Amygdala (tissue), 56 donors: ENCODE data around the gene SMYD3.
"Not testable (repeated sequence)": the region's sequence is repeated elsewhere in the genome, so short reads cannot be mapped to it uniquely, and the experiment has no call there.

Source experiments
- DNase-seq, 56 donors: peaks; one replicate each; lab custom pipeline; 2025; lab: John Stamatoyannopoulos, UW

The SMYD3 gene

GRCh38 chr1:245835386-245835785 is 671.7 kb downstream of the SMYD3 start:
- peak in 1 of 56 donors; percentile 4 for DNase-seq

GRCh38 chr1:245834002-245834401 is 673.1 kb downstream of the SMYD3 start:
- no peak for DNase-seq

DNA sequence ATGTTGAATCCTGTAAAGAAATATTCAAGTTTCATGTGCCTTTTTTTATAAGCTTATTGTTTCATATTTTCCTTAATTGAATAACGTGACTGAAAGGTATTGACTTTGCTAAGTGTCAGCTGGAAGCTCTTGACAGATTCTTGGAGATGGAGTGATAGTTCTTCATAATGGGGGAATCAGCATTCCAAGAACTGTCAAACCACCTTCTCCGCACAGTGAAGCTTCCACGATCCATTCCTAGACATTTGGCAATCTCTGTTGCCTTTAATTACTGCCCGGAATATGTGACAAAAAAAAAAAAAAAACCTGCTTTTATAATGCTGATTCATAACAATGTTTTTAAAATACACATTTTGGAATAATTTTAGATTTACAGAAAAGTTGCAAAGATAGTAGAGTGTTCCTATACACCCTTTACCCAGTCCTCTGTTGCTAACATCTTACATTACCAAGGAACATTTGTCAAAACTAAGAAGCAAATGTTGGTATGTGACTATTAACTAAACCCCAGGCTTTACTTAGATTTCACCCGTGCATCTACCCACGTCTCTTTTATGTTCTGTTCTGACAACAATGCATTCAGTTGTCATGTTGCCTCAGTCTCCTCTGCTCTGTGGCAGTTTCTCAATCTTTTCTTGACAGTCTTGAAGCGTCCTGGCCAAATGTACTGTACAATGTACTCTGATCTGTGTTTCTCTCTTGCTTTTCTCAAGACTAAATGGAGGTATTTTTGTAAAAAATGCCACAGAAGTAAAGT is 674.1 kb downstream of the SMYD3 start:
- DNase-seq = no peak

GRCh38 chr1:245831518-245831917 is 675.6 kb downstream of the SMYD3 start:
- no peak for DNase-seq

DNA sequence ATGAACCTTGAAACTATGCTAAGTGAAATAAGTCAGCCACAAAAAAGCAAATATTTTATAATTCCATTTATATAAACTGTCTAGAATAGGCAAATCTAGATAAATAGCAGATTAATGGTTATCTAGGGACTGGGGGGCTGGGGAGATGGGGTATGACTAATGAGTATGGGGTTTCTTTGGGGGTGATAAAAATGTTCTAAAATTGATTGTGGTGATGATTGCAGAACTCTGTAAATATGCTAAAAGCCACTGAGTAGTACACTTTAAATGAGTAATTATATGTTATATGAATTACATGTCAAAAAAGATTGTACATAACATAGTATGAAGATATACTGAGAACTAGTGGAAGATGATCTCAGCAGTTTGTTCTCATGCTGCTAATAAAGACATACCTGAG is 677.3 kb downstream of the SMYD3 start:
- no peak for DNase-seq

DNA sequence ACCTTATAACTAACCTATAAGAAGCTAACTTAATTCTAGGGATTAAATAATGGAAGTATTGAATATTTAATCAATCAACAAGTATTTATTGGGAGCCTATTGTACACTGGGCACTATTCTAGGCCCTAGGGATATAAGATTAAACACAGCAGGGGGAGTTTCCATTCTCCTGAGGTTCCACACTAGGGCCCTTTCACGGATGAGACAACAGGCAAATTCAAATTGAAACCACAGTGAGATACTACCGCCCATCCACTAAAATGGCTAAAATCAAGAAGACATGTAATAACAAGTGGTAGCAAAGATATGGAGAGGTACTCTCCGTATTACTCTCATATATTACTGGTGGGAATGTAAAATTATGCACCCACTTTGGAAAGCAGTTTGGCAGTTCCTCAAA is 677.9 kb downstream of the SMYD3 start:
- DNase-seq = no peak

DNA sequence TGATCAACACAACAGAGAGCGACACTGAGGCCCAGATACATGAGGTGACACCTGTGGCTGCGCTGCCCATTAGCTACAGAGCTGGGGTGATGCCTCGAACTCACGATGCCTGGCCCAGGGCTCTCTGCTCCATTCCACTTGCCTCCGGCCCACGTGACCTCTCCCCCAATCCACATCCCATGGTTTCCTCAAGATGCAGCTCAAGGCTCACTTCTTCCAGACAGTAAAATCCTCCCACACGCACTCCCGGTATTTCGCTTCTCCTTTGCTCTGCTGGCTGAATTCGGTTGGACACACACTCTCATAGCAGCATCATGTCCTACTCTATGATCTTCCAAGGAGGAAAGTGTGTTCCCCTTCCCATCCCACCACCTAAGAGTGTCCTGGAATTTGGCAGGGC is 679.8 kb downstream of the SMYD3 start:
- no peak for DNase-seq

DNA sequence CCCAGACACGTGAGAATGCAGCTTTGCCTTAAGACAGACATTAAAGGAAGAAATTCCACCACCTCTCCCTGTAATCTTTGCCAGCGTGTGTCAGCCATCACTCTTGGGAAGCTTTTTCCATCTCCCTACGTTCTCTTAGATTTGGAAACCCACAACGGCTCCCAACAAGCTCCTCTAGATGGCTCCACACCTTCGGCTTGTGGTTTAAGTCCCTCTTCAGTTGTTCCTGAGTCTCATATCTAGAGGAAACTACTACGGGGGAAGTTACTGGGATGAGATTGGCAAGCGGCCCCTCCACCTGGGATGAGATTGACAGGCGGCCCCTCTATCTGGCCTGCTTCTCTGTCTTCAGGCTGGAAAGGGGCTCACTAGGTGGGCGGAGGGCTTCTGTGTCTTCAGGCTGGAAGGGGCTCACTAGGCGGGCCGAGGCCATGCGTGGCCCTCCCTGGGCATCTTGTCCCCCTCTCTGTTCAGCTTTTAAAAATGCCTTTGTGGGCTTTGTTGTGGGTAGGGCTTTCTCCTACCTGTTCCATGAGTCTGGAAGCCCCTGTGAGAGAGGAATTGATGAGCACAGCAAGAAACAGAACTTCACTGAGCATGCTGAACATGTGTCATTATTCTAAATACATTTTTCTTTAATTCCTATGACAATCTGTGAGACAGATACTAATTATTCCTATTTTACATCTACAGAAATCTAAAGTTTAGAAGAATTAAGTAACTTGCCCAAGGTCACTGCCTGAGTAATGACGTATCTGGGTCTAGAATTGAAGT is 681.8 kb downstream of the SMYD3 start:
- no peak for DNase-seq

- DNase-seq = no peak
Observed at GRCh38 chr1:245823408-245824147, 683.5 kb downstream of the SMYD3 start.

GRCh38 chr1:245822996-245823395 is 684.1 kb downstream of the SMYD3 start:
- DNase-seq = no peak

DNA sequence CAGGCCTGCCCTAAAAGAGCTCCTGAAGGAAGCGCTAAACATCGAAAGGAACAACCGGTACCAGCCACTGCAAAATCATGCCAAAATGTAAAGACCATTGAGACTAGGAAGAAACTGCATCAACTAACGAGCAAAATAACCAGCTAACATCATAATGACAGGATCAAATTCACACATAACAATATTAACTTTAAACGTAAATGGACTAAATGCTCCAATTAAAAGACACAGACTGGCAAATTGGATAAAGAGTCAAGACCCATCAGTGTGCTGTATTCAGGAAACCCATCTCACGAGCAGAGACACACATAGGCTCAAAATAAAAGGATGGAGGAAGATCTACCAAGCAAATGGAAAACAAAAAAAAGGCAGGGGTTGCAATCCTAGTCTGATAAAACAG is 688.7 kb downstream of the SMYD3 start:
- not testable (repeated sequence) for DNase-seq

GRCh38 chr1:245816496-245816895 is 690.6 kb downstream of the SMYD3 start:
- DNase-seq = not testable (repeated sequence)

GRCh38 chr1:245814651-245815050 is 692.4 kb downstream of the SMYD3 start:
- DNase-seq = no peak

- DNase-seq = no peak
Observed at GRCh38 chr1:245812278-245812677, 694.8 kb downstream of the SMYD3 start.

DNA sequence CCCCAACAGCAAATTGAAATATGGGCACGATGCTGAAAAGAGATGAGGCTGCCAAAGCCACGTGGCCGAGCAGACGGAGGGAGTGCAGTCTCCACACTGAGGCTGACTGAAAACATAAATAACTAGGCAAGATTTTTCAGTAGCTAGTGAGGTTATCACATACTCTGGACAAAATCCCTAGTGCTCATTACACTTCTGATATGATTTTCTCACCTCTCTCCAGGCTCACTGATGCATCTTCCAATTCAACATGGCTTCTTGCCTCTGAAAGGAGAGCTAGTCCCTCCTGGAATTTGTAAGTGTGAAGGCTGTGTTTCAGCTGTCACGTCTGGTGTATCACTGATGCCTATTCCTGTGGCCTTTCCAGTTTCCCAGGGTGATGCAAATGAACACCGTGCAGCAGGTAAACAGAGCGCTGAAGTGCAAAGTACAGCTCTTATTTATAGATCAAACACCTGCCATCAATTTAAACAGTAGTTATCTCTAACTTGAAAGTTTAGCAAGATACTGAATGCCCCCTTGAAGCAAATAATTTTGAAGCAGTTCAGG is 696.2 kb downstream of the SMYD3 start:
- DNase-seq = peak in 3 of 56 donors; percentile 2 to 7 (median 5)

- DNase-seq = no peak
Observed at GRCh38 chr1:245810181-245810769, 696.8 kb downstream of the SMYD3 start.

DNA sequence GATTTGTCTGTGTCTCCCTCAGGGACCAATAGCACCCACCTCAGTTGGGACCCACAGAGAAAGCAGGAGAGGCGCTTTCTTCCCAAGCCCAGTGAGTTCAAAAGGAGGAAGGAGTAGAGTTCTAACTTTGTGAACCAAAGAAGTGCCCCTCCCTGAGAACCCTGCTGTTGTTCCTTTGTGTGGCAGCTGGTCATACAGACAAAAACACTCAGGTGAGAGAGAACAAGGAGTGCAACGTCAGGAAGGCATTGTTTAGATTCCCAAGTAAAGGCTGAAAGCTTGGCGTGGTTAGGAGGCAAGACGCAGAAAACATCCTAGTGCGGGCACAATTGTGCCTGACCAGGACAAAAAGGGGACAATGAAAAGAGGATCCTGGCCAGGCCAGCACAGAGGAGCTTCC is 697.7 kb downstream of the SMYD3 start:
- no peak for DNase-seq

DNA sequence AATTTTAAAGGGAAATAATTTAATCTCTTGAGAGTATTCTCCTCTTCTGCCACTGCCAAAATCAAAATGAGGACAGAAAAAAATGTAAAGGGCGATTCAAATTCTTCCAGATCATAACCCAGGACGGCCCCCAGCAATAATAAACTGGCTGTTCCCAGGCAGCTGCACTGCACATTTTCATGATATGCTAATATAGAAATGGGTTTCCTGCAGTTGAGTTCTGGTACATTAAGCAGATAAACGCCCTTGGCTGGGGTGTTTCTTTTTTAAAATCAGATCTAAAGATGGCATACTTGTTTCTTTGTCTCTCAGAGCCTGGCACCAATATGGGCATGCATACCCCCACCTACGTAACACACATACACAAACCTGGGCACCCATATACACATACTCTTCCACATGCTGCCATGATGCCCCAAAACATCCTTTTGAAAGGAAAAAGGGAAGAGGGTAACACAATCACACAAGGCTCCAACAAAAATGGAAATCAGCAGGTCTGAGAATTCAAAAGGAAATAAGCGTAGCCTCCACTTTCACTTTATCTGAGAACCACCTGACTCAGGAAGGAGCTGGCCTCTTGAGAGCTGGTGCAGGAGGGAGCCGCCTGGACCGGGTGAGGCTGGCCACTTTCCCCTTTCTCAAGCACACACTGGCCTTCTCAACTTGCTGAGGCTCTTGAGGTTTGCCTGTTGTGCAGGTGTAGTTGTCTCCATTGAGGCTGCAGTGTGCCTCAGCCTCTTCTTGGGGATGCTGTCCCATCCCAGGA is 698.9 kb downstream of the SMYD3 start:
- no peak for DNase-seq

DNA sequence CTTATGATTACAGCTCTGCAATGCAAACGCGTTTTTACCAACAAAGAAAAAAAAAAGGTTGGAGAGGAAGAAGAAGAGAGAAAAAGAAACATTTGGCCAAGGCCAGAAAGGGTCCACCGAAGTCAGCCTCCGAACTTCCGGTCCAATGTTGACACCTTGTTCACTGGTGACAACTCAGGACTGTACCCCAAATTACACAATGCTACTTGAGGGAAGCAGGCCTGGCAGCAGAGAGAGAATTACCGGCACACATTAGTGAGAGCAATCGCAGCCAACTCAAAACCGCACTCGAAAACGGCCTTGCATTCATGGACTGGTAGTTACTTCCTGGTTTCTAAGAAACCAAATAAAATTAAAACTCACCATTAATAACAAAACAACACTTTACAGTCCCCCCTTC is 699.8 kb downstream of the SMYD3 start:
- peak in 3 of 56 donors; percentile 4 to 21 (median 11) for DNase-seq

- no peak for DNase-seq
Observed at GRCh38 chr1:245805532-245805931, 701.5 kb downstream of the SMYD3 start.
